Fibroblast of lung (primary cell): ENCODE measurements around the gene MITF.

Source experiments
- CTCF ChIP-seq, 2 donors: IDR thresholded peaks in 1 of 2; conservative IDR thresholded peaks in 1 of 2; 1 replicate in 1 of 2; 2 replicates in 1 of 2; pipeline ENCODE4 v1.5.1; 2011 to 2012; ENCODE audit warnings: low read length in 2 of 2, control low read depth in 1 of 2, inconsistent platforms in 1 of 2, low read depth in 1 of 2, mild to moderate bottlenecking in 1 of 2
- EZH2 ChIP-seq: IDR thresholded peaks from 2 replicates; pipeline ENCODE4 v1.5.1; 2012; ENCODE audit warnings: low read length, control low read depth, mild to moderate bottlenecking; ENCODE audit errors: missing control alignments

GRCh38 chr3:69890691-69891090, 151.4 kb downstream of the MITF start:
- TF ChIP-seq CTCF (conservative IDR thresholded peaks at IDR 0.05 in 1 of 2, IDR thresholded peaks at IDR 0.05 in 1 of 2; ENCODE audit: low read depth in 1 of 2, low read length in 2 of 2) (no peak), EZH2 (no peak)
